ENCODE results near the gene G6PC1.
"Not testable (repeated sequence)": the region's sequence is repeated elsewhere in the genome, so short reads cannot be mapped to it uniquely, and the experiment has no call there.

The G6PC1 gene

DNA sequence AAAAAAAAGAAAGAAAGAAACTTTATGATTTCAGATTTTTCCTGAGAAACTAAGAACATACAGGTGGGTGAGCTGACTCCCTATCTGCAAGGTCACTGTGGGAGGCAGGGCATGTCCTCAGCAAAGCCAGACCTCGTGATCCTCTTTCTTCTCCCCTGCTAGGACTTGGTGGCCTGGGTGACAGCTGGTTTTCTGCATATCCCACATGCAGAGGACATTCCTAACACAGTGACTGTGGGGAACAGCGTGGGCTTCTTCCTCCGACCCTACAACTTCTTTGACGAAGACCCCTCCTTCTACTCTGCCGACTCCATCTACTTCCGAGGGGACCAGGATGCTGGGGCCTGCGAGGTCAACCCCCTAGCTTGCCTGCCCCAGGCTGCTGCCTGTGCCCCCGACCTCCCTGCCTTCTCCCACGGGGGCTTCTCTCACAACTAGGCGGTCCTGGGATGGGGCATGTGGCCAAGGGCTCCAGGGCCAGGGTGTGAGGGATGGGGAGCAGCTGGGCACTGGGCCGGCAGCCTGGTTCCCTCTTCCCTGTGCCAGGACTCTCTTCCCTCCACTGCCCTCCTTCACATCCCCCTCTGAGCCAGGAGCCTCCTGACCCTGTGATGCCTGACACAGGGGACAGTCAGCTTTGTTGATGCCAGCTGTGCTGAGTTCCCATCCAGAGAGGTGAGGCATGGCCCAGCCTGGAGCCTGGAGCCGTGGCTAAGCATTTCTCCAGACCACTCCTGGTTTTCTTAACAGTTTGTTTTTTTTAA, 26.5 kb upstream of the G6PC1 start:
- DNase-seq = not testable (repeated sequence)

DNA sequence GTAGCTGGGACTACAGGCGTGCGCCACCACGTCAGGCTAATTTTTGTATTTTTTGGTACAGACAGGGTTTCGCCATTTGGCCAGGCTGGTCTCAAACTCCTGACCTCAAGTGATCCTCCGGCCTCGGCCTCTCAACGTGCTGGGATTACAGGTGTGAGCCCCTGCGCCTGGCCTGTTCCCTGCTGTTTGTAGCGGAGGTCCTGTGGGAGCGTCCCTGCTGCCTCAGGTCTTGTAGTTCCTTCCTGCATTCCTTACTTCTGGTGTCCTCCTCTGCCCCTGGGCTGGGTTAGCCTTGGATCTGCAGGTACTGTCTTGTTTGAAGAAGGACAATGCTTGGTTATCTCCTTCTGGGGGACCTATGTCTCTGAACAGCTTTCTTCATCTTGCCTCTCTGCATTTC, 23.6 kb upstream of the G6PC1 start:
- DNase-seq = no peak

DNA sequence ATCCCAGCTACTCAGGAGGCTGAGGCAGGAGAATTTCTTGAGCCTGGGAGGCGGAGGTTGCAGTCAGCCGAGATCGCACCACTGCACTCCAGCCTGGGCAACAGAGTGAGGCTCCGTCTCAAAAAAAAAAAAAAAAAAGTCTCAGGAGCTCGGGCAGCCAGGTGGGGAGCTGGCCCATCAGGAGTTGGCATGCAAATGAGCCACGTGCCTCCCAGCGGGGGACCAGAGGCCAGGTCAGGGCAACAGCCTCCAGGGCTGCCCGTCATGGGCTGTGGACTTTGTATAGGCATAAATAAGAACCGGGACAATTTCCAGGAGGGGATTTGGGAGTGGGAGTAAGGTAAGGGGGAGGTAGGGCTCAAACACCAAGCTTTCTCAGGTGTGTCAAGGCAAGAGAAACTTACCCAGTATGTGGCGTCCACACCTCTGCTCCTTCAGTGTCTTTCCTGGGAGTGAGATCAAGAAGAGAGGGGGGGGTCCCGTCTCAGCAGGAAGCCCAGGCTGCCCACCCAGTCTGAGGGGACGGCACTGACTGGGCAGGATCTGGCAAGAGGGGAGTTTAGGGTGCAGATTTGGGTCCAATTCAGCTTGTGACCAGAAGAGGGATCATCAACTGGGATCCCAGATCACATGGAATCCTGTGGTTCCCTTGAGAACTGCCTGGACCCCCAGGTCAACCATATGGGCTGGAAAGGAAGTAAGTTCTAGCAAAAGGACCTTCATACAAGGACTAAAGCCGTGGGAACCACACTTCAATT, 22.3 kb upstream of the G6PC1 start:
- no peak for DNase-seq

DNA sequence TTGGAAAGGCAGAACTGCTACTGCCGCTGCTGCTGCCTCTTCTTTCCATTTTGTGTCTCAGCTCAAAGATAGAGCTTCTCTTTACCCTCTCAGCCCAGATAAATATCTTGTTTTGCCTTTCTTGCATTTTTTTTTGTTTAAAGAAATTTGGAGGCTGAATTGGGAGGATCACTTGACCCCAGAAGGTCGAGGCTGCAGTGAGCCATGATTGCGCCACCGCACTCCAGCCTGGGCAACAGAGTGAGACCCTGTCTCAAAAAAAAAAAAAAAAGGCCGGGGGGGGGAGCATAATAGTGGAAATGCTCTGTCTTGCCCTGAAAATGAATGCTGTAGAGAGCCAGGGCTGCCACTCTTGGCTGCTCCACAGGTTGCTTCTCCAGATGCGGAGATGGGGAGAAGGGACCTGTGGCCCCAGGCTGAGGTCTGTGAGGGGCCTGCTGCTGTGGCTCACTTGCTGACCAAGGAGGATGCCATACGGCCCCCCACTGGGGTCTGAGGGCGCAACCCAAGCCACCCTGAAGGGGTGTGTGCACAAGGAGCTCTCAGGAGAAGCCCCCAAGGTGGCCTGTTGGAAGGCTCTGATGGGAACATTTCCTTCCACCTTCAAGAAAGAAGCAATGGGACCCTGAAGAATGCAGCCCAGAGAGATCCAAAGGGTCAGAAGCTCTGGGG, 21.5 kb upstream of the G6PC1 start:
- no peak for DNase-seq

DNA sequence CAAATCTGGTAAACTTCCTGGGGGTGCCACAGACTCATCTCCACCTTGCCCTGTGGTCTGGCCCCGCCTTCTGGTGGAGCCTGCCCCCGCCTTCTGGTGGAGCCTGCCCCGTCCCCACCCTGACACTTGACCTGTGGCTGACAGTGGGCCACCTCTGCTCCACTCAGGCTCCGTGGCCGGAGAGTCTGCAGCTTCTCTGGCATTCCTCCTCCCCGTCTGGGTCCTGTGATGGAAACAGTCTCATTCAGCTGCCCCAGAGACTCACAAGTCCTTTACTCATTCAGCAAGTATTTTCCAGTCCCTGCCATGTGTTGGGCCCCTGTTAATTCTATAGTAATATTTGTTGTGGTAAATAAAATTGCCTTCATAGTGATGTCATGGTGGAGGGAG, 21.0 kb upstream of the G6PC1 start:
- no peak for DNase-seq

DNA sequence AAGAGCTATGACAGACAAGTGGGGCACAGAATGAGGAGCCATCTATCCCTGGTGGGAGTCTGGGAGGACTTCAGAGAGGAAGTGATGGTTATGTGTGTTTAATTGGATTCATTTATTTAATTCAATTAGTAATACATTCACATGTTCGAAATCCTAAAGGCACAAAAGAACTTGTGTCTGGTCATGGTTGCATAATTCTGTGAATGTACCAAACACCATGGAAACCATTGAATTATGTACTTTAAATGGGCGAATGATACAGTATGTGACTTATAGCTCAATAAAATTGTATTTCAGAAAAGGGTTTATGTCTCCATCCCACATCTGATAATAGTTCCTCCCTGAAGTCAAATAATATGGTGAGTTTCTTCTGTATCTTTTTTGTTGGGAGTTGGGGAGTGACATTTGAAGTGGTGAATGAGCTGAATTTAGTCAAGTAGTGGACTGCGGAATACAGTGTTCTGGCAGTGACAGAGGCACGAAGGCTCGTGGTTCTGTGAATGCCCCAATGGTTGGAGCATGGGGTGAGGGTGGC, 19.8 kb upstream of the G6PC1 start:
- no peak for DNase-seq

DNA sequence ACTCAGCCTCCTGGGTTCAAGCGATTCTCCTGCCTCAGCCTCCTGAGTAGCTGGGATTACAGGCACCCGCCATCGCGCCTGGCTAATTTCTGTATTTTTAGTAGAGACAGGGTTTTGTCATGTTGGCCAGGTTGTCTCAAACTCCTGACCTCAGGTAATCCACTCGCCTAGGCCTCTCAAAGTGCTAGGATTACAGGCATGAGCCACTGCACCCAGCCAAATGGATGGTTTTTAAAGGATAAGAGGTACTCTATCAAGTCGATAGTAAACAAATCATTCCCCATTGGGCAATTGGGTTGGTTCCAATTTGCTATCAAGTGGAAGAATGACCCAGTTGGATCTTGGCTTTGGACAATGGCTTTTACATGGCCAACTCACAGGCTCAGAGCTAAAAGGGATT, 18.9 kb upstream of the G6PC1 start:
- DNase-seq = not testable (repeated sequence)

DNA sequence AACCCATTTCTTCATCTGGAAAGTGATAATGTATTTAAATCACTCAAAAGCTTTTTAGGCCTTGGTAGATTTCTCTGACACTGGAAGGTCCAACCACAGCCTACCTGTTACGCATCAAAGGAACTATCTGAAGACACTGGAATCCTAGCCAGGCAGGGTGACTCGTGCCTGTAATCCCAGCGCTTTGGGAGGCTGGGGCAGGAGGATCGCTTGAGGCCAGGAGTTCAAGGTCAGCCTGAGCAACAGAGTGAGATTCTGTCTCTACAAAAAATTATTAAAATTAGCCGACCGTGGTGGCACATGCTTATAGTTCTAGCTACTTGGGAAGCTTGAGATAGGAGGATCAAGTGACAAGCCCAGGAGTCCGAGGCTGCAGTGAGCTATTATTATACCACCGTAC, 18.4 kb upstream of the G6PC1 start:
- no peak for DNase-seq

DNA sequence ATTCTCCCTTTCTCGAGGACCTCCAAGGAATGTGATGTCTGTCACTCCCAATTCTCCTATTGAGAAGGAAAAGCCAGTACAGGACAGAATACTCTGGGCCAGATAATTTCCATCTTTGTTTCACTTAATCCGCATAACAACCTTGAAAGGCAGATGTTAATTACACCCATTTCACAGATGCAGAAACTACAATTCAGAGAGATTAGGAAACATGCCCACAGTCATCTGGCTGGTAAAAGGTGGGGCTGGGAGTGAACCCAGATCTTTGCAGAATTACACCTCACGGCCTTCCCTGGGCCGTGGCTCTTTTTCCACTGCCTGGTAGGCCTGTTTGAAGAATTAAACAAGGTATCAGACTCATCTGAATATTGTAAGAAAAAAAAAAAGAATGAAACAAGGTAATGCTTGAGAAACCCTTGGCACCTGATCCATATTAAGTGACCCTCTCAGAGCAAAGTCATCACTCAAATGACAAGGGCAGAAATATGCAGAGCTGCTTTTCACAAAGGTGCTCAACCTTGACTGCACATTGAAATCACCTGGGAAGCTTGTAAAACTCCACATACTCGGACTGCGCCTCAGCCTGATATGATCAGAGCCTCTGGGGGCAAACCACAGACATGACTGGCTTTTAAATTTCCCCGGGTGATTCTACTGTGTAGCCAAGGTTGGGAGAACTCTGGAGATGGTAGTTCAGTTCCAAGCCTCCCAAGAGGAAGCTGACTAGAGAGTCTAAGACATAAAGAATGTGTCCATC, 16.6 kb upstream of the G6PC1 start:
- no peak for DNase-seq

DNA sequence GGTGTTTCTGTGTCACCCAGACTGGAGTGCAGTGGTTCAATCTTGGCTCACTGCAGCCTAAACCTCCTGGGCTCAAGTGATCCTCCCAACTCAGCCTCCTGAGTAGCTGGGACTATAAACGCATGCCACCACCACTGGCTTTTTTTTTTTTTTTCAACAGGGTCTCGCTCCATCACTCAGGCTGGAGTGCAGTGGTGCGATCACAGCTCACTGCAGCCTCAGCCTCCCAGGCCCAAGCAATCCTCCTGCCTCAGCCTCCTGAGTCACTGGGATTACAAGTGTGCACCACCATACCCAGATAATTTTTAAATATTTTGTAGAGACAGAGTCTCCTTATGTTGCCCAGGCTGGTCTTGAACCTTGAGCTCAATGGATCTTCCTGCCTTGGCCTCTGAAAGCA, 14.8 kb upstream of the G6PC1 start:
- DNase-seq = not testable (repeated sequence)

DNA sequence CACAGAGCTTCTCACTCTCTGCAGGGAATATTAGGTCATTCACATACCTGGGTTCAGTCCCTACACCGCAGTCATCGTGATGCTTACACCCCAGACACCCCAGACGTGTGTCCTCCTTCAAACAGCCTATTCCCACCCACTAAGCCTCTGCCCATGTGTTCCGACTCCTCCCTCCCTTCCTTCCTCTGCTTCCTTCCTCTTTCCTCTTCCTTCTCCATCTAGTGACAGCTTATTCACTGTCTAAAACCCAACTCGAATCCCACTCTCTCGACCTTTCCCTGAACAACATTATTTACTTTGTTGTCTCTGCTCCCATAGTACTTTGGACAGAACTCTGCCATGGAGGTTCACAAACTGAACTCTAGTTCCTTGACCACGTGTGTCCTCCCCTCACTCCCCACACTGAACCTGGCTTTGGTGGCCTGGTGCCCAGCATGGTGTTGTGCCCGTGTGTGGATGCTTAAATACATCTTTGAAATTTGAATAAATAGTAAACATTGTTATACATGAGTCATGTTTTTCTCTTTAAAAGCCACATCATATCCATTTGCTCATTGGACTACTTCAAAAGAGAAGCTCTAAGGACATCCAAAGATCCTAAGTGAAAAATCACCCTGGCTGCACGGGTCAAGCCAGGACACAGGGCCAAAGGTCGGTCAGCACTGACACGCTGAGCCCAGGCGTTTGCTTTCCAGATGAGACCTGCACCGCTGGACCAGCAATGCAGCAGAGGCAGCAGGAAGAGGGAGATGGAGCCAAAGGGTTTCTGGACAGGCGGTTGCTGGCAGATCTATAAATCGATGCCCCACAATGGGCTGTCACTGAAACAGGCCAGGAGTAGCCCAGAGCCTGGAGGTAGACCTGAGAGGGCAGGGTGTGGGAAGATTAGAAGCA, 14.1 kb upstream of the G6PC1 start:
- DNase-seq = no peak

DNA sequence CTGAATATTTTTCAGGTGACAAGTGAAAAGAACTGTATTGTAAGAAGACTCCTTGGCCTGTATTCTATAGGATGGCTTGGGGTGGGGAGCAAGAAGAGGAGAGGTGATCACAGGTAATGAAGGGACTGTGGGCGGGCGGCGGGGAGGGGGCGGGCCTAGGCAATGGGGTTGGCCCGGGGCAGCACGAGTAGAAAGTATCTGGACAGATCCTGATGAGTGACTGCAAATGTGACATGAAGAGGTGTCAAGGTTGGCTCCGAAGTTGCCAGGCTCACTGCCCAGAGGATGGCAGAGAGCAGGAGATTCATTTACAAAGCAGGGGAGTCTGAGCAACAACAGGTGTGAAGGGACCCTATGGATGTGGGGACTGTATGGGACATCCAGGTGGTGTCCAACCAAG, 10.8 kb upstream of the G6PC1 start:
- no peak for DNase-seq

DNA sequence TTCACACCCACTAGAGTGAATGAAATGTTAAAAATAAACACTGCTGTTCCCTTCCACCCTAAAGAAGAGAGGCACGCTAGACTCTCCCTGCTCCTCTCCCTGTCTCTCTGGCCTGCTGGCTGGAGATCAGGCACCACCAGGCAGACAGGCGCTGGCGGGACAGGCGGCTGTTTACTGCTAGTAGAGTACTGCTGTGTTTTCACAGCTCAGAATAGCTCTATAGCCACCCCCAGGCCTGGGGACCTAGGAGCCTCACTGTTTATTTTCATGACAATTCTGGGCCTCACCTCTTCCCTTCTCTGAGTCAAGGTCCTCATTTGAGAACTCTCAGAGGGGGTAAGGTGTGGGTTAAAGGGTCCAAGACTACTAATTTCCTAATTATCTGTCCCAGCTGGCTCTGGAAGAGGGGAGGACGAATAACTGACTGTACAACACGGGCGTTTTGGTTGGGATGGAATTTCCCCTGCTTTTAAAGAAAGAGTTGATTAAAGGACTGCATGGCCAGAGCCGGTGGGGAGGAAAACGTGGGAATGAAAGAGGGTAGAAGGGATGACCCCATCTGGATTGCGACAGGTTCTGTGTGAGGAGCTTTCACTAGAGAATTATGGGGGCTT, 9.0 kb upstream of the G6PC1 start:
- DNase-seq = no peak

DNA sequence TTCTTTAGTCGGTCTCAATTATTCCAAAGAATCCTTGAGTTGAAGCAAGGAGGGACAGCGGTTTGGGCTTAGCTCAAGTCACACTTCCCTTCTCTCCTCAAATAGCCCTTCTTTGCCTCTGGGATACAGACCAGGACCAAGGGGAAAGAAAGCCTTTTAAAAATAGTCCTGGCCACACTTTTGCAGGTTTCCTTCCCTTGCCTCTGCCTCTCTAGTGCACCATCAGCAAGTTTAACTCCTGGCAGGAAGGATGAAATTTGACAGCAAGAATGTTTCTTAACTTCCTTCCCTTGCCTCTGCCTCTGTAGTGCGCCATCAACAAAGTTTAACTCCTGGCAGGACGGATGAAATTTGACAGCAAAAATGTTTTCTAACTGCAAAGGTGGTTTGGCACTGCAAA, 7.2 kb upstream of the G6PC1 start:
- no peak for DNase-seq

DNA sequence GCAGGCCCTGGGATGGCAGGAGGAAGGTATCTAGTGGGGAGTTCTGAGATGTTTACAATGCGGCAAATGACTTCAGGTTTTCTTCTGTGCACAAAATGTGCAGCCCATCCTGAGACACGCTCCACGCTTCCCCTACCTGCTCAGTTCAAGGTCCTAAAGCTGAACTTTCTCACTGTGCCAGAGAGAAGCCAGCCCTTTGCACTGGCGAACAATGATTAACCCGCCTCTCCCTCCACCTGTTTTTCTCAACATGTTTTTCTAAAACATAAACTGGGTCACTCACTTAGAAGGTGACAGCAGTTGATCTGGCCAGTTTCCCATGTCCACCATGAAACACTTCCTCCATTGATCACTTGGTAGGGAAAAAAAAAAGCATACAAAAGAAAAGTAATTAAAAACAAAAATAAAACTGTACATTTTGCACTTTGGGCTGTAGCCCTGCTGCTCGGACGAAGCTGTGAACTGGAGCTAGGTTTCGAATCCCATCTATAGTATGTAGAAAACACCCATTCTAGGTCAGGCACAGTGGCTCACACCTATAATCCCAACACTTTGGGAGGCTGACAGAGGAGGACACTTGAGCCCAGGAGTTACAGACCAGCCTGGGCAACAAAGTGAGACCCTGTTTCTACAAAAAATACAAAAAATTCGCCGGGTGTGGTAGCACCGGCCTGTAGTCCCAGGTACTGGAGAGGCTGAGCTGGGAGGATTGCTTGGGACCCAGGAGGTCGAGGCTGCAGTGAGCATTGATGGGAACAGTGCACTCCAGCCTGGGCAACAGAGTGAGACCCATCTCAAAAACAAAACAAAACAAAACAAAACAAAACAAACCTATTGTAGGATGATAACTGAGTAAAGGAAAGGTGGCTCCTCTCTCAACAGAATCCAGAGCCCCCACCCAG, 6.1 kb upstream of the G6PC1 start:
- DNase-seq = no peak

DNA sequence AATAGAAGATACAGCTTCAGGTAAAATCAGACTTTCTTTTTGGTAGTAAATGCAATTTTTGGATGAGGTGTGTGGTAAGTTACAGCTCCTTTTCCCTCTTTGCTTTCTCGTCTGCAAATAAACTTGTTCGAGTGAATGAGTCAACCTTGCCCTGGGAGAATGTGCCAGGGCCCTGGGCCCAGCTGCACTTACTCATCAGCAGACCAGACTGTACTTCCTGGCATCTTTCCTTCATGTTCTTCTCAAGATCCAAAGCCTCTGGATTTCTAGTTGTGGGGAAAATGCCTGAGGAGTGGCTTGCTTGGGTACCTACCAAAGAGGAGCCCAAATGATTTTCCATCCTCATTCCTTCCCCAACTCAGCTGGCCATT, 5.4 kb upstream of the G6PC1 start:
- DNase-seq = no peak

DNA sequence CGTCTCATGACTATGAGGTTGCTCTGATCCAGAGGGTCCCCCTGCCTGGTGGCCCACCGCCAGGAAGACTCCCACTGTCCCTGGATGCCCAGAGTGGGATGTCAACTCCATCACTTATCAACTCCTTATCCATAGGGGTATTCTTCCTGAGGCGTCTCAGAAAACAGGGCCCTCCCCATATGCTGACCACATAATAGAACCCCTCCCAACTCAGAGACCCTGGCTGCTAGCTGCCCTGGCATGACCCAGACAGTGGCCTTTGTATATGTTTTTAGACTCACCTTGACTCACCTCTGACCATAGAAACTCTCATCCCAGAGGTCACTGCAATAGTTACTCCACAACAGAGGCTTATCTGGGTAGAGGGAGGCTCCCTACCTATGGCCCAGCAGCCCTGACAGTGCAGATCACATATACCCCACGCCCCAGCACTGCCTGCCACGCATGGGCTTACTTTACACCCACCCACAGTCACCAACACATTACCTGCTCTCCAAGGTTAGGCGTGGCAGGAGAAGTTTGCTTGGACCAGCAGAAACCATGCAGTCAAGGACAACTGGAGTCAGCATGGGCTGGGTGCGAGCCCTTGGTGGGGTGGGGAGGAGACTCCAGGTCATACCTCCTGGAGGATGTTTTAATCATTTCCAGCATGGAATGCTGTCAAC, 2.3 kb upstream of the G6PC1 start:
- DNase-seq = no peak

DNA sequence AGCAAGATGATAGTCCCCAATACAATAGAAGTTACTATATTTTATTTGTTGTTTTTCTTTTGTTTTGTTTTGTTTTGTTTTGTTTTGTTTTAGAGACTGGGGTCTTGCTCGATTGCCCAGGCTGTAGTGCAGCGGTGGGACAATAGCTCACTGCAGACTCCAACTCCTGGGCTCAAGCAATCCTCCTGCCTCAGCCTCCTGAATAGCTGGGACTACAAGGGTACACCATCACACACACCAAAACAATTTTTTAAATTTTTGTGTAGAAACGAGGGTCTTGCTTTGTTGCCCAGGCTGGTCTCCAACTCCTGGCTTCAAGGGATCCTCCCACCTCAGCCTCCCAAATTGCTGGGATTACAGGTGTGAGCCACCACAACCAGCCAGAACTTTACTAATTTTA, 618 bp upstream of the G6PC1 start:
- not testable (repeated sequence) for DNase-seq

DNA sequence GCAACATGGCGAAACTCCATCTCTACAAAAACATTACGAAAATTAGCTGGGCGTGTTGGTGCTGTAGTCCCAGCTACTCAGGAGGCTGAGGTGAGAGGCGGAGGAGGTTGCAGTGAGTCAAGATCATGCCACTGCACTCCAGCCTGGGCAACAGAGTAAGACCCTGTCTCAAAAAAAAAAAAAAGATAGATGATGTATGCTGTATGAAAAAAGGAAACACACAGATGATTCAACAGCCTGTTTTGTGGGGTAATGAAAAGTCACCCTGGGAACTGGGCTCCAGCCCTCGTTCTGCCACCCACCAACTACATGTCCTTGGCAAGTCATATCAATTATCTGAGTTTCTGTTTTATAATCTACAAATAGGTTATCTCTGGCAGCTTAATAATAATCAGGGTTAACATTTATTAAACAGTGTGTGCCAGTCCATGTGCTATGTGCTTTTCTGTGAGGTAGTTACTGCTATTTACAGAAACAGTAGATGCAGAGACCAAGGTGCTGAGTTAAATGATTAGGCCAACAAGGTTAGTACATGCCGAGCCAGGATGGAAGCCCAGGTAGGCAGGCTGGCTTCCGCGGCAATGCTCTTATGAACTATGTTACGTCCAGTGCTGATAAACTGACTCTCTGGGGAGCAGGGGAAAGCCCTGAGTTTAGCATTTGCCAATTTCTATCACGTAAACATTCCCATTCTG, 1.1 kb downstream of the G6PC1 start:
- no peak for DNase-seq
